GM12878 (cell line): ENCODE measurements around the gene KBTBD4.

ENCODE experiments used
- MYB ChIP-seq: fragments of 150-350 bp; IDR thresholded peaks from 2 replicates; pipeline ENCODE4 v1.6.1; 2014; ENCODE audit warnings: mild to moderate bottlenecking, low read depth, low read length, borderline replicate concordance
- NFIC ChIP-seq: IDR thresholded peaks from 2 replicates; pipeline ENCODE4 v1.6.1; 2012; ENCODE audit warnings: low read depth, mild to moderate bottlenecking, inconsistent platforms, low read length, moderate library complexity
- PBX3 ChIP-seq: IDR thresholded peaks from 2 replicates; pipeline ENCODE4 v1.6.1; 2011; ENCODE audit warnings: mild to moderate bottlenecking, low read depth, low read length, moderate library complexity; ENCODE audit not compliant: insufficient replicate concordance
- POLR2A ChIP-seq: IDR thresholded peaks from 2 replicates; pipeline ENCODE4 v1.6.1; 2011; ENCODE audit warnings: low read depth, mild to moderate bottlenecking, low read length
- RAD21 ChIP-seq: IDR thresholded peaks from 2 replicates; pipeline ENCODE4 v1.6.1; 2011; ENCODE audit warnings: mild to moderate bottlenecking, low read depth, low read length, moderate library complexity; ENCODE audit not compliant: insufficient read depth
- RAD51 ChIP-seq: fragments of 450-650 bp; IDR thresholded peaks from 2 replicates; pipeline ENCODE4 v1.6.1; 2016; ENCODE audit warnings: moderate library complexity, mild to moderate bottlenecking, inconsistent platforms

- TF ChIP-seq POLR2A (no peak), NFIC (no peak), PBX3 (no peak), MYB (no peak), RAD21 (no peak), RAD51 (no peak)
Measured at GRCh38 chr11:47592251-47592650, 13.5 kb upstream of the KBTBD4 start.
